PFSK-1 (cell line): ENCODE data around the gene SPAG4.

Experiments
- FOXP2 ChIP-seq: optimal IDR thresholded peaks from 2 replicates; pipeline ENCODE3; 2011; ENCODE audit warnings: borderline replicate concordance, control low read depth, inconsistent platforms; ENCODE audit not compliant: insufficient read depth; ENCODE audit errors: extremely low read length, extremely low read depth
- POLR2AphosphoS5 ChIP-seq: IDR thresholded peaks from 2 replicates; pipeline ENCODE4 v1.6.1; 2012; ENCODE audit warnings: low read depth, mild to moderate bottlenecking, control low read depth, low read length, moderate library complexity
- SIN3A ChIP-seq: IDR thresholded peaks from 2 replicates; pipeline ENCODE4 v1.6.1; 2012; ENCODE audit warnings: mild to moderate bottlenecking, low read length, moderate library complexity, borderline replicate concordance; ENCODE audit not compliant: insufficient read depth
- TF ChIP-seq, protein P1 (sequence below), 2 experiments: IDR thresholded peaks; 2 replicates each; pipeline versions ENCODE4 v1.6.1 to v1.8.0; 2011 to 2012; ENCODE audit warnings: low read depth in 2 of 2, low read length in 2 of 2, control low read depth in 1 of 2, inconsistent platforms in 1 of 2, mild to moderate bottlenecking in 1 of 2, moderate library complexity in 1 of 2; ENCODE audit not compliant: insufficient read depth in 1 of 2

DNA sequence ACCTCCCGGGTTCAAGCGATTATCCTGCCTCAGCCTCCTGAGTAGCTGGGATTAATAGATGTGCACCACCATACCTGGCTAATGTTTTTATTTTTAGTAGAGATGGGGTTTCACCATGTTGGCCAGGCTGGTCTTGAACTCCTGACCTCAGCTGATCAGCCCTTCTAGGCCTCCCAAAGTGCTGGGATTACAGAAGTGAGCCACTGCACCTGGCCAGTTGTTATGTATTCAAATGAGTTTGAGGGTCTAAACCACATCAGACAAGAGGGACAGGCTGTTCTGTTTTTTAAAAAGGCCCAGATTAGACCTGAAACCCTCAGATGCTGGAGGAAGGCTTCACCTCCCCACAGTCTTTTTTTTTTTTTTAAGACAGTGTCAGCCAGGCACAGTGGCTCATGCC is 4.1 kb upstream of the SPAG4 start:
- TF ChIP-seq, protein P1, sequence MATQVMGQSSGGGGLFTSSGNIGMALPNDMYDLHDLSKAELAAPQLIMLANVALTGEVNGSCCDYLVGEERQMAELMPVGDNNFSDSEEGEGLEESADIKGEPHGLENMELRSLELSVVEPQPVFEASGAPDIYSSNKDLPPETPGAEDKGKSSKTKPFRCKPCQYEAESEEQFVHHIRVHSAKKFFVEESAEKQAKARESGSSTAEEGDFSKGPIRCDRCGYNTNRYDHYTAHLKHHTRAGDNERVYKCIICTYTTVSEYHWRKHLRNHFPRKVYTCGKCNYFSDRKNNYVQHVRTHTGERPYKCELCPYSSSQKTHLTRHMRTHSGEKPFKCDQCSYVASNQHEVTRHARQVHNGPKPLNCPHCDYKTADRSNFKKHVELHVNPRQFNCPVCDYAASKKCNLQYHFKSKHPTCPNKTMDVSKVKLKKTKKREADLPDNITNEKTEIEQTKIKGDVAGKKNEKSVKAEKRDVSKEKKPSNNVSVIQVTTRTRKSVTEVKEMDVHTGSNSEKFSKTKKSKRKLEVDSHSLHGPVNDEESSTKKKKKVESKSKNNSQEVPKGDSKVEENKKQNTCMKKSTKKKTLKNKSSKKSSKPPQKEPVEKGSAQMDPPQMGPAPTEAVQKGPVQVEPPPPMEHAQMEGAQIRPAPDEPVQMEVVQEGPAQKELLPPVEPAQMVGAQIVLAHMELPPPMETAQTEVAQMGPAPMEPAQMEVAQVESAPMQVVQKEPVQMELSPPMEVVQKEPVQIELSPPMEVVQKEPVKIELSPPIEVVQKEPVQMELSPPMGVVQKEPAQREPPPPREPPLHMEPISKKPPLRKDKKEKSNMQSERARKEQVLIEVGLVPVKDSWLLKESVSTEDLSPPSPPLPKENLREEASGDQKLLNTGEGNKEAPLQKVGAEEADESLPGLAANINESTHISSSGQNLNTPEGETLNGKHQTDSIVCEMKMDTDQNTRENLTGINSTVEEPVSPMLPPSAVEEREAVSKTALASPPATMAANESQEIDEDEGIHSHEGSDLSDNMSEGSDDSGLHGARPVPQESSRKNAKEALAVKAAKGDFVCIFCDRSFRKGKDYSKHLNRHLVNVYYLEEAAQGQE (IDR thresholded peaks at IDR 0.05; ENCODE audit: insufficient read depth in 1 of 2, low read depth in 2 of 2, low read length in 2 of 2), result no peak
- TF ChIP-seq SIN3A (no peak), POLR2AphosphoS5 (no peak), FOXP2 (no peak)
